Keratinocyte (primary cell): ENCODE data around the gene LCA5.

Experiments used
- CTCF ChIP-seq, 3 experiments: IDR thresholded peaks in 1 of 3; conservative IDR thresholded peaks in 1 of 3; optimal IDR thresholded peaks in 1 of 3; 2 replicates in 2 of 3; 3 replicates in 1 of 3; pipeline versions ENCODE3 to v1.5.1; 2011; ENCODE audit warnings: low read length in 3 of 3, mild to moderate bottlenecking in 3 of 3, moderate library complexity in 2 of 3, control low read depth in 1 of 3, inconsistent platforms in 1 of 3; ENCODE audit not compliant: insufficient read depth in 2 of 3; ENCODE audit errors: extremely low read depth in 1 of 3
- EZH2 ChIP-seq: IDR thresholded peaks from one replicate; pipeline ENCODE4 v1.6.1; 2012; ENCODE audit warnings: inconsistent platforms, mild to moderate bottlenecking, low read length, moderate library complexity

- TF ChIP-seq EZH2 (no peak), CTCF (optimal IDR thresholded peaks at IDR 0.05 in 1 of 3, IDR thresholded peaks at IDR 0.05 in 1 of 3, conservative IDR thresholded peaks at IDR 0.05 in 1 of 3; ENCODE audit: extremely low read depth in 1 of 3, insufficient read depth in 2 of 3, low read length in 3 of 3) (no peak)
These were observed 31.8 kb upstream of the LCA5 start for GRCh38 chr6:79568996-79569395.
